Osteocyte (in vitro differentiated cells): Measurements from ENCODE around the gene CDK19. TPM values are rescaled to one million over a fixed set of nuclear protein-coding genes. Genes with fewer than 3 reads are reported as not detected.

Experiments
- DNase-seq: peaks from one replicate; pipeline ENCODE4 v3.0.0; 2021; ENCODE audit warnings: mixed read lengths; ENCODE audit not compliant: unreplicated experiment; ENCODE audit errors: extremely low spot score
- H3K27ac Mint-ChIP-seq: one replicate; pipeline ENCODE4 v1.8.0; 2021; ENCODE audit warnings: mild to moderate bottlenecking, mixed read lengths; ENCODE audit not compliant: unreplicated experiment
- H3K27me3 Mint-ChIP-seq: one replicate; pipeline ENCODE4 v1.8.0; 2021; ENCODE audit warnings: mixed read lengths; ENCODE audit not compliant: unreplicated experiment
- H3K36me3 Mint-ChIP-seq: one replicate; pipeline ENCODE4 v1.8.0; 2021; ENCODE audit warnings: mixed read lengths; ENCODE audit not compliant: unreplicated experiment
- H3K4me1 Mint-ChIP-seq: one replicate; pipeline ENCODE4 v1.8.0; 2021; ENCODE audit warnings: mixed read lengths; ENCODE audit not compliant: unreplicated experiment
- H3K4me3 Mint-ChIP-seq: one replicate; pipeline ENCODE4 v1.8.0; 2021; ENCODE audit warnings: mild to moderate bottlenecking, moderate library complexity, mixed read lengths; ENCODE audit not compliant: unreplicated experiment
- H3K9me3 Mint-ChIP-seq: one replicate; pipeline ENCODE4 v1.8.0; 2021; ENCODE audit warnings: mixed read lengths; ENCODE audit not compliant: unreplicated experiment
- CTCF ChIP-seq: fragments of 200-600 bp; sonication (generic); IDR thresholded peaks from 2 replicates; pipeline ENCODE4 v1.5.0; 2021; ENCODE audit warnings: antibody characterized with exemption, mild to moderate bottlenecking, moderate library complexity
- total RNA-seq: library from RNA; stranded (reverse); gene quantifications from 2 replicates; pipeline ENCODE4 v1.2.1, GENCODE V29; 2021

CDK19 gene
- total RNA-seq, 1 donor from 2014 or later, result 32.4 TPM

- Mint-ChIP-seq H3K27ac (no peak overlapping the region), H3K9me3 (no peaks in the 10 kb centered on the region), H3K4me1 (peaks cover 19% of the 10 kb centered on the region), H3K27me3 (no peaks in the 10 kb centered on the region), H3K36me3 (no peaks in the 10 kb centered on the region), H3K4me3 (no peak overlapping the region)
- no peak for DNase-seq
- no peak for TF ChIP-seq CTCF
These were observed 241.7 kb downstream of the CDK19 start for GRCh38 chr6:110573537-110573936.

DNA sequence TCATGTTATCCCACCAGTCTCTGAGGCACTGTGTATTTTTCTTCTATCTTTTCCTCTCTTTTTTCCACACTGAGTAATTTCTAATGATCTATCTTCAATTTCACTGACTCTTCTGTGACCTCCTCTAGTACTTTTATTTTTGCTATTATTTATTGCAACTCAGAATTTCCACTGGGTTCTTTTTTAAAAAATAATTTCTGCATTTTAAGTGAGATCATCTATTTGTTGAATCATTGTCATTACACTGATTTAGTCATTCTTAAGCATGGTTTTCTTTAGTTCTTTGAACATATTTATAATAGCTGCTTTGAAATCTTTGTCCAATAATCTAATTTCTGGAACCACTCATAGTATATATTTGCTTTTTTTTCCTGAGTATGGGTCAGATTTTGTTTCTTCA lies 242.1 kb downstream of the CDK19 start:
- no peaks in the 10 kb centered on the region for H3K27me3 Mint-ChIP-seq
- no peak for TF ChIP-seq CTCF
- no peaks in the 10 kb centered on the region for H3K36me3 Mint-ChIP-seq
- no peaks in the 10 kb centered on the region for H3K9me3 Mint-ChIP-seq
- no peak overlapping the region for H3K4me3 Mint-ChIP-seq
- no peak overlapping the region for H3K27ac Mint-ChIP-seq
- DNase-seq, result no peak
- peaks cover 19% of the 10 kb centered on the region for H3K4me1 Mint-ChIP-seq

- Mint-ChIP-seq H3K9me3 (no peaks in the 10 kb centered on the region), H3K36me3 (no peaks in the 10 kb centered on the region), H3K27me3 (no peaks in the 10 kb centered on the region), H3K4me3 (no peak overlapping the region), H3K4me1 (peaks cover under 1% of the 10 kb centered on the region), H3K27ac (no peak overlapping the region)
- TF ChIP-seq CTCF, result no peak
- DNase-seq, result no peak
These were observed 247.1 kb downstream of the CDK19 start for GRCh38 chr6:110567957-110568696.

DNA sequence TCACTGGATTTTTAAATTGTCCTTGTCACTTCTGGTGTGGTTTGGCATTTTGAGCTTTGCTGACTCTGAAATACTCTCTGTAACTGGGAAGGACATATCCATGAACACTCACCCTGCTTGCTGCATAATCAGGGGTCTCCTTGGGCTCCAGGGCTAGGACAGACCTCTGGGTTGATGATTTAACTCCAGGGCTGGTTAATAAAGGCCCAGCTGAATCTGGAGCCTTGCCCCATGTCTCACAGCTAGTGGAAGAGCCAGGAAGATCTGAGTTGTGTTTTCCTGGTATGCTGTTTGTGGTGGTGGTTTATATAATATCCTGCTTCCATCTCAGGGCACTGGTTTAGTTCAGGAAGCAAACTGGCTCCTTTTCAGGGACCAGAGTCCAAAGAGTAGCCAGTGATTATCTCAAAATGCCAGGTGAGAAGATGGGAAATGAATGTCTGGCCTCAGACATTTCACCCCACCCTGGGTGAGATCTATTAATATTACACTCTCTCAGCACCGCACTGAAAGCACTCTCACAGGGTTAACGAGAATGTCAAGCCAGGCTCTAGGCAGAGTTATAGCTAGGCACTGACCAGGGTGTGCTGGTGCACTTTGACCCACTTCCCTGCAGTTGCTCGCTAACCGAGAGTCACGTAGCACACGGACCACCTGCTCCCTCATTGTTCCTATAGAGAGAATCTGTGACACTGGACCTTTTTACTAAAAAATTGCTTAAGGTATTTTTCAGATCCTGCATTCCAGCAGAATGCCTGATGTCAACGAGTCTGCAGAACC lies 248.7 kb downstream of the CDK19 start:
- H3K9me3 Mint-ChIP-seq, result no peaks in the 10 kb centered on the region
- TF ChIP-seq CTCF, result no peak
- H3K27me3 Mint-ChIP-seq, result no peaks in the 10 kb centered on the region
- no peak for DNase-seq
- H3K27ac Mint-ChIP-seq, result no peak overlapping the region
- no peaks in the 10 kb centered on the region for H3K4me1 Mint-ChIP-seq
- no peaks in the 10 kb centered on the region for H3K36me3 Mint-ChIP-seq
- H3K4me3 Mint-ChIP-seq, result no peak overlapping the region

GRCh38 chr6:110564703-110565421 lies 250.4 kb downstream of the CDK19 start:
- H3K36me3 Mint-ChIP-seq, result no peaks in the 10 kb centered on the region
- no peaks in the 10 kb centered on the region for H3K27me3 Mint-ChIP-seq
- H3K4me3 Mint-ChIP-seq, result no peak overlapping the region
- H3K9me3 Mint-ChIP-seq, result no peaks in the 10 kb centered on the region
- no peak overlapping the region for H3K27ac Mint-ChIP-seq
- no peaks in the 10 kb centered on the region for H3K4me1 Mint-ChIP-seq
- TF ChIP-seq CTCF, result no peak
- DNase-seq, result peak; percentile 3
